Panc1 (cell line): ENCODE results near the gene CAPZA2. TPM values are rescaled to one million over a fixed set of nuclear protein-coding genes. Genes with fewer than 3 reads are reported as not detected.

Source experiments
- ATAC-seq: fragments of 200-7000 bp; cut with Tn5 transposase; 2 replicates; pipeline ENCODE4 v1.9.1; 2020; ENCODE audit warnings: mild to moderate bottlenecking, moderate library complexity
- BruUV-seq: library from RNA; stranded (reverse); fragments of 400-500 nt; replicated peaks from 2 replicates; lab custom pipeline; 2021; lab: Mats Ljungman, UMichigan
- CTCF ChIA-PET: fragments of 300-600 bp; sonication (Branson Sonifier 250); formaldehyde crosslinking; loops from one replicate; lab custom pipeline; 2022; ENCODE audit warnings: antibody characterized with exemption; lab: Charles Lee
- POLR2A ChIA-PET: fragments of 300-600 bp; sonication (Branson Sonifier 250); formaldehyde crosslinking; loops from one replicate; lab custom pipeline; 2022; ENCODE audit warnings: antibody characterized with exemption; lab: Charles Lee
- DNase-seq: peaks from one replicate; pipeline ENCODE4 v3.0.0-alpha.2; 2010; ENCODE audit warnings: low read depth, low spot score
- H3K27ac ChIP-seq: 2 replicates; pipeline ENCODE4 v1.5.1; 2011; ENCODE audit warnings: mild to moderate bottlenecking, low read length, inconsistent platforms
- H3K27me3 ChIP-seq: fragments of 200-500 bp; sonication (Bioruptor generic); 2 replicates; pipeline ENCODE4 v1.6.0; 2014; ENCODE audit warnings: low read length, inconsistent platforms; ENCODE audit not compliant: control insufficient read depth, insufficient read depth
- H3K36me3 ChIP-seq: fragments of 200-500 bp; sonication (Bioruptor generic); 2 replicates; pipeline ENCODE4 v1.5.1; 2014; ENCODE audit warnings: inconsistent platforms, mild to moderate bottlenecking, low read length, moderate library complexity; ENCODE audit not compliant: control insufficient read depth, insufficient read depth
- H3K4me1 ChIP-seq: 2 replicates; pipeline ENCODE4 v1.5.1; 2011; ENCODE audit warnings: inconsistent platforms, mild to moderate bottlenecking, low read length, moderate library complexity; ENCODE audit not compliant: control insufficient read depth, insufficient read depth
- H3K4me3 ChIP-seq, 2 experiments: 2 replicates each; pipeline ENCODE4 v1.5.1; 2011 to 2012; ENCODE audit warnings: low read depth in 2 of 2, low read length in 2 of 2, mild to moderate bottlenecking in 2 of 2, inconsistent platforms in 1 of 2, moderate library complexity in 1 of 2
- H3K9me3 ChIP-seq: fragments of 200-500 bp; sonication (Bioruptor generic); 2 replicates; pipeline ENCODE4 v1.5.1; 2014; ENCODE audit warnings: low read depth, mild to moderate bottlenecking, inconsistent platforms, low read length, moderate library complexity; ENCODE audit not compliant: control insufficient read depth, insufficient read depth
- CTCF ChIP-seq: fragments of 450-650 bp; IDR thresholded peaks from 2 replicates; pipeline ENCODE4 v1.5.1; 2017; ENCODE audit warnings: mild to moderate bottlenecking
- POLR2AphosphoS5 ChIP-seq: IDR thresholded peaks from 2 replicates; pipeline ENCODE4 v1.6.1; 2012; ENCODE audit warnings: mild to moderate bottlenecking, low read depth, low read length, moderate library complexity
- REST ChIP-seq, 2 experiments: IDR thresholded peaks; 2 replicates each; pipeline ENCODE4 v1.6.1; 2011 to 2012; ENCODE audit warnings: low read depth in 2 of 2, control low read depth in 1 of 2, low read length in 1 of 2, mild to moderate bottlenecking in 1 of 2, moderate library complexity in 1 of 2; ENCODE audit not compliant: insufficient read depth in 1 of 2
- SIN3A ChIP-seq: IDR thresholded peaks from 2 replicates; pipeline ENCODE4 v1.6.1; 2012; ENCODE audit warnings: low read depth, mild to moderate bottlenecking, low read length, moderate library complexity, borderline replicate concordance; ENCODE audit not compliant: insufficient read depth
- TCF7L2 ChIP-seq: IDR thresholded peaks from 2 replicates; pipeline ENCODE4 v1.6.1; 2011; ENCODE audit warnings: mild to moderate bottlenecking, low read depth, low read length, inconsistent platforms
- in situ Hi-C: cut with HindIII; loops from 2 replicates; pipeline ENCODE4 v1.10.0; 2016; ENCODE audit warnings: low sequenced_read_pairs, low pct_unique_long_range_greater_than_20kb
- intact Hi-C: fragments of 100-400 bp; cut with micrococcal nuclease; formaldehyde crosslinking; loops from one replicate; pipeline ENCODE4 v1.10.0; 2022; ENCODE audit not compliant: unreplicated experiment
- total RNA-seq: library from RNA; stranded (reverse); gene quantifications from one replicate; pipeline ENCODE4 v1.2.1, GENCODE V29; 2021; ENCODE audit not compliant: unreplicated experiment

Gene CAPZA2
- total RNA-seq, 1 experiment from 2014 or later, result 195 TPM

DNA sequence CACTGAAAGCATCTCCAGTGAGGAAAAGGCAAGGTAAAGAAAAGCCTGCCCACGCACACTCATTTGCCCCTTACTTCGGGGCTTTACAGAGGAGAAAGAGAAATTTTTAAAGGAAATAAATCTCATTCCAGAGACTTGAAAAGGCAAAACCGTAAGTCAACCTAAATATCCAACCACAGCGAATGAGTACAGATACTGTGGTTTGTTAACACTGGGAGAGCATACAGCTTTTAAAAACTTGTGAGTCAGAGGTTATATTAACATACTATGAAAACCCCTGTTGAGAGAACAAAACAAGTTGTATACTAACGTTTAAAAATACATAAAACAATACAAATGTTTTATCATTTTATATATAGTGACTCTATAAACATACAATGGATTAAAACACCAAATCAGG, 62.4 kb downstream of the CAPZA2 start:
- CTCF ChIA-PET, result no interaction called here
- H3K36me3 ChIP-seq, result no peaks in the 10 kb centered on the region
- H3K27ac ChIP-seq, result no peak overlapping the region
- no peak for DNase-seq
- H3K9me3 ChIP-seq, result no peaks in the 10 kb centered on the region
- POLR2A ChIA-PET, result no interaction called here
- ATAC-seq, result no peak
- H3K27me3 ChIP-seq, result no peaks in the 10 kb centered on the region
- in situ Hi-C loops, result no loop called here
- no peak overlapping the region for H3K4me3 ChIP-seq
- no TSS peak for BruUV-seq
- no peaks in the 10 kb centered on the region for H3K4me1 ChIP-seq
- intact Hi-C loops, result no loop called here
- TF ChIP-seq TCF7L2 (no peak), REST (IDR thresholded peaks at IDR 0.05; ENCODE audit: insufficient read depth in 1 of 2, low read depth in 2 of 2, low read length in 1 of 2) (no peak), SIN3A (no peak), POLR2AphosphoS5 (no peak)

DNA sequence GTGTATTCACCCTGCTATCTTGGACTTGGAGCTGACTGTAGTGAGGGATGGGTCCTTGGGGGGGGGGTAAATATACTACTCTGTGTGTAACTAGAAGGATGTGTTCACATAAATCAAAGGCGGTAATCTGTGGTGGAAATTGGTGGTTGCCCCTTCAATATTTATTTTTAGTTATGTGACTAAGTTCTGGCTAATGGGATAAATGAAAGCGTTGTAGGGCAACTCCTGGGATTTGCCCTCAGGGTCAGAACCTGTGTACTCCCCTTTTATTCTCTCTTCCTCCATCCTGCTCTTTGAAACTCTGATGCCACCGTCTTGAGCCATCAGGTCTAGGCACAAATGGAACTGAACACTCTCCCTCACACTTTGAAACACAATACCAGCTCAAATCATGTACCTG, 66.6 kb downstream of the CAPZA2 start:
- Histone ChIP-seq H3K4me3 (no peak overlapping the region), H3K27ac (no peak overlapping the region), H3K9me3 (no peaks in the 10 kb centered on the region), H3K27me3 (no peaks in the 10 kb centered on the region), H3K4me1 (0 out of 2 replicates have a peak, but pooled peaks cover 2% of the 10 kb centered on the region), H3K36me3 (no peaks in the 10 kb centered on the region)
- intact Hi-C loops, result loop anchor here (1.0 kb wide), 1 partner anchor 190 kb away; no protein-coding TSS in a partner anchor
- POLR2A ChIA-PET, result no interaction called here
- in situ Hi-C loops, result no loop called here
- TF ChIP-seq CTCF (no peak), POLR2AphosphoS5 (no peak), SIN3A (no peak), REST (IDR thresholded peaks at IDR 0.05; ENCODE audit: insufficient read depth in 1 of 2, low read depth in 2 of 2, low read length in 1 of 2) (no peak), TCF7L2 (no peak)
- ATAC-seq (no peak), DNase-seq (no peak)
- no TSS peak for BruUV-seq
- CTCF ChIA-PET, result interaction anchor here (0.5 to 1.4 kb wide), 3 partner anchors 25 to 223 kb away, joined by 3 to 7 read pairs (median 3); no protein-coding TSS in a partner anchor
